Ishikawa (cell line): ENCODE measurements around the gene MEGF11.

Experiments used
- CEBPB ChIP-seq: IDR thresholded peaks from 2 replicates; pipeline ENCODE4 v1.6.1; 2012
- CREB1 ChIP-seq: IDR thresholded peaks from 2 replicates; pipeline ENCODE4 v1.6.1; 2012; ENCODE audit warnings: low read depth
- EGR1 ChIP-seq: IDR thresholded peaks from 2 replicates; pipeline ENCODE4 v1.6.1; 2012
- EP300 ChIP-seq: IDR thresholded peaks from 2 replicates; pipeline ENCODE4 v1.6.1; 2012; ENCODE audit warnings: borderline replicate concordance
- FOXM1 ChIP-seq: IDR thresholded peaks from 2 replicates; pipeline ENCODE4 v1.6.1; 2012; ENCODE audit warnings: low read depth, borderline replicate concordance
- NFIC ChIP-seq: IDR thresholded peaks from 2 replicates; pipeline ENCODE4 v1.6.1; 2012
- RAD21 ChIP-seq: IDR thresholded peaks from 2 replicates; pipeline ENCODE4 v1.6.1; 2012; ENCODE audit warnings: low read depth
- REST ChIP-seq: IDR thresholded peaks from 2 replicates; pipeline ENCODE4 v1.6.1; 2012; ENCODE audit warnings: low read depth, mild to moderate bottlenecking
- TAF1 ChIP-seq: IDR thresholded peaks from 2 replicates; pipeline ENCODE4 v1.6.1; 2012; ENCODE audit warnings: low read depth, mild to moderate bottlenecking
- TCF12 ChIP-seq: IDR thresholded peaks from 2 replicates; pipeline ENCODE4 v1.6.1; 2012; ENCODE audit warnings: low read depth
- TEAD4 ChIP-seq: IDR thresholded peaks from 2 replicates; pipeline ENCODE4 v1.6.1; 2012
- YY1 ChIP-seq: IDR thresholded peaks from 2 replicates; pipeline ENCODE4 v1.6.1; 2012; ENCODE audit warnings: low read depth
- ZBTB7A ChIP-seq: IDR thresholded peaks from 2 replicates; pipeline ENCODE4 v1.6.1; 2012; ENCODE audit warnings: low read depth
- TF ChIP-seq, protein P1 (sequence below): IDR thresholded peaks from 2 replicates; pipeline ENCODE4 v1.6.1; 2012
- TF ChIP-seq, protein P2 (sequence below): IDR thresholded peaks from 2 replicates; pipeline ENCODE4 v1.6.1; 2012

Gene MEGF11

GRCh38 chr15:65924004-65924403 is 329.5 kb downstream of the MEGF11 start:
- TF ChIP-seq CREB1 (no peak), NFIC (no peak), REST (no peak), FOXM1 (no peak), TAF1 (no peak), CEBPB (no peak), RAD21 (no peak), EP300 (no peak), EGR1 (no peak), YY1 (no peak), TCF12 (no peak), ZBTB7A (no peak)

GRCh38 chr15:65923264-65923663 is 330.3 kb downstream of the MEGF11 start:
- TF ChIP-seq CEBPB = no peak
- no peak for TF ChIP-seq TAF1
- TF ChIP-seq REST = no peak
- no peak for TF ChIP-seq ZBTB7A
- TF ChIP-seq, protein P1, sequence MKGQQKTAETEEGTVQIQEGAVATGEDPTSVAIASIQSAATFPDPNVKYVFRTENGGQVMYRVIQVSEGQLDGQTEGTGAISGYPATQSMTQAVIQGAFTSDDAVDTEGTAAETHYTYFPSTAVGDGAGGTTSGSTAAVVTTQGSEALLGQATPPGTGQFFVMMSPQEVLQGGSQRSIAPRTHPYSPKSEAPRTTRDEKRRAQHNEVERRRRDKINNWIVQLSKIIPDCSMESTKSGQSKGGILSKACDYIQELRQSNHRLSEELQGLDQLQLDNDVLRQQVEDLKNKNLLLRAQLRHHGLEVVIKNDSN = no peak
- no peak for TF ChIP-seq RAD21
- no peak for TF ChIP-seq EGR1
- TF ChIP-seq YY1 = no peak
- TF ChIP-seq FOXM1 = no peak
- no peak for TF ChIP-seq CREB1
- TF ChIP-seq TCF12 = no peak
- TF ChIP-seq, protein P2, sequence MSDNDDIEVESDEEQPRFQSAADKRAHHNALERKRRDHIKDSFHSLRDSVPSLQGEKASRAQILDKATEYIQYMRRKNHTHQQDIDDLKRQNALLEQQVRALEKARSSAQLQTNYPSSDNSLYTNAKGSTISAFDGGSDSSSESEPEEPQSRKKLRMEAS = no peak
- TF ChIP-seq TEAD4 = no peak

DNA sequence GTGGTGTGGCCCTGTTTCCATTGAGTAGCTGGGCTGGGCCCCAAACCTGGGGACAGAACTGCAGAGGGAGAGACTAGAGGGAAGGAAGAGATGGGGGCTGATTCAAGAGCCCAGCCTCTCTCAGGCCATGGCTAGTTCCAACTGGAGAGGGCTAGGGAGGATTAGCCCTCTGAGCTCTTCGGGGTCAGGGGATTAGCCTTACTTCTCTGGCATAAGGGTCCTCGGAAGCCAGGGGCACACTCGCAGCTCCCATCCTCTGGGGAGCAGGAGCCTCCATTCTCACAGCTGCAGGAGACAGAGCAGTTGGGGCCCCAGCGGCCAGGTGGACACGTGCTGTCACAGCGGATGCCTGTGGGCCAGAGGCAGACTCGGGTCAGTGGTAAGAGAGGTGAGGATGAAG is 330.9 kb downstream of the MEGF11 start:
- TF ChIP-seq RAD21 (no peak), REST (no peak), EGR1 (no peak), TEAD4 (no peak), CREB1 (no peak), ZBTB7A (no peak), TCF12 (no peak)

DNA sequence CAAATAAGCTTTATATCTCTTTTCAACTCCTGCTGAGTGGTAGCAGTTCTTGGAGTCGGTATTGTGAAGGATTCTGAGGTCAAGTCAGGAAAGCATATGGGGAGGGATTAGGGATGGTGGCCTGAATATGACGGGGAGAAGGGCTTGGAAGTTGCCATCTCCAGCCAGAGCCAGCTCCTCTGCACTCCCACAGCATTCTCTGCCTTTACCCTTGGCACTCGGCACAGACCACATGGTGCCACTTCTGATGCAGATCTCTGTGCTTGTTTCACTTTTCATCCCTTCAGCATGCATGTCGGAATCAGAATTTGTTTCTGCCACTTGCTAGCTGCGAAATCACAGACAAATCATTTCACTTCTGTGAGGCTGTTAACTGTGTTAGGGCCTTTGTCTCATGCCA is 331.8 kb downstream of the MEGF11 start:
- TF ChIP-seq RAD21 (no peak), TEAD4 (no peak), FOXM1 (no peak), EGR1 (no peak), EP300 (no peak), TCF12 (no peak), TAF1 (no peak), REST (no peak)
- TF ChIP-seq, protein P1 = no peak
- TF ChIP-seq, protein P2 = no peak
